ENCODE data around the gene DUSP9.

DNA sequence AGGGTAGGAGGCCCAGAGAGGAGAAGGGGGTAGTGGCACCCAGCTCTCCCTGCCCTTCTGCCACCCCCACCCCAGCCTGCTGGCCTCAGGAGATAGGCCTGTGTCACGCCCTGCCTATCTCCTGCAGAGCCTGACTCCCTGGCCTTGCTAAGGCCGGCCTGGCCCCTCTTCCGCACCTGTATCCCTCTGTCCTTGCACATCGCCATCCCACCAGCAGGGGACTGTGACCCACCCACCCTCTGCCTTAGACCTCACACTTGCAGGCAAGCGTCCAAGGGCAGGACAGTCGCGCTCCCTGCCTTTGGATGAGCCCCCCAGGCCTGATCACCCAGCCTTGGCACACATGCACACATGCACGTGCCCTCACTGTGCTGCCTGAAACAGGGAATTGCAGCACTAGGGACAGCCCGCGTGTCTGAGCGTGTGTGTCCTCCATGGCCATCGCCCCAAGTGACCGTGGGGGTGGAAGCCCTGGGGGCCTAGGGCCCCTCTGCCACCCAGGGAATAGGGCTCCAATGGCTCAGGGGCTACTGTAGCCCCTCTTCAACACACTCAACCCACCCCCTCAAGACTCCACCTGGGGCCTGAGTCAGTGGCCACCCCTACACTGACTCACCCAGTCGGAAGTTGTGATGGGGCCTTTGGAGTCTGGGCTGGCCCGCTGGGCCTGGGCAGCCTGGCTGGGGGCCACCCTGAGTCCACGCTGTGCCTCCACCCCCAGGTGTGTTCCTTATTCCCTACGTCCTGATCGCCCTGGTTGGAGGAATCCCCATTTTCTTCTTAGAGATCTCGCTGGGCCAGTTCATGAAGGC lies 42.9 kb downstream of the DUSP9 start:
- TF ChIP-seq POLR2A (IDR thresholded peaks at IDR 0.05) (no peak), POLR2AphosphoS5 (IDR thresholded peaks at IDR 0.05; ENCODE audit: insufficient read depth in 1 of 2, low read depth in 1 of 2) (no peak), CTCF (IDR thresholded peaks at IDR 0.05) (no peak)
